GM15510 (cell line): Measurements from ENCODE around the gene DAGLB.

ENCODE experiments used
- POLR2A ChIP-seq: IDR thresholded peaks from 3 replicates; pipeline ENCODE4 v1.6.1; 2011; ENCODE audit warnings: borderline replicate concordance; ENCODE audit not compliant: insufficient read length; ENCODE audit errors: extremely low read depth

DAGLB gene

GRCh38 chr7:6442114-6442513 is 5.6 kb downstream of the DAGLB start:
- no peak for TF ChIP-seq POLR2A

- TF ChIP-seq POLR2A: no peak
Measured at GRCh38 chr7:6440381-6440780, 7.4 kb downstream of the DAGLB start.

- no peak for TF ChIP-seq POLR2A
Measured at GRCh38 chr7:6438427-6438826, 9.3 kb downstream of the DAGLB start.

- TF ChIP-seq POLR2A: no peak
Measured at GRCh38 chr7:6437251-6437650, 10.5 kb downstream of the DAGLB start.

- TF ChIP-seq POLR2A: no peak
Measured at GRCh38 chr7:6436385-6436685, 11.4 kb downstream of the DAGLB start.

GRCh38 chr7:6435486-6436384 is 12.0 kb downstream of the DAGLB start:
- no peak for TF ChIP-seq POLR2A

- TF ChIP-seq POLR2A: no peak
Measured at GRCh38 chr7:6433784-6434615, 13.8 kb downstream of the DAGLB start.

- no peak for TF ChIP-seq POLR2A
Measured at GRCh38 chr7:6432781-6433180, 15.0 kb downstream of the DAGLB start.

GRCh38 chr7:6430974-6431373 is 16.8 kb downstream of the DAGLB start:
- no peak for TF ChIP-seq POLR2A

GRCh38 chr7:6430271-6430940 is 17.3 kb downstream of the DAGLB start:
- TF ChIP-seq POLR2A: no peak

- no peak for TF ChIP-seq POLR2A
Measured at GRCh38 chr7:6425948-6426347, 21.8 kb downstream of the DAGLB start.

GRCh38 chr7:6423942-6424701 is 23.6 kb downstream of the DAGLB start:
- TF ChIP-seq POLR2A: no peak

GRCh38 chr7:6422926-6423632 is 24.7 kb downstream of the DAGLB start:
- no peak for TF ChIP-seq POLR2A

GRCh38 chr7:6422095-6422494 is 25.7 kb downstream of the DAGLB start:
- no peak for TF ChIP-seq POLR2A
